GM21515 (cell line): ENCODE measurements around the gene WDPCP.
"Not testable (repeated sequence)": the region's sequence is repeated elsewhere in the genome, so short reads cannot be mapped to it uniquely, and the experiment has no call there.

Experiments
- ATAC-seq: cut with Tn5 transposase; IDR thresholded peaks from one replicate; pipeline ENCODE4 v1.9.1; 2021; ENCODE audit not compliant: unreplicated experiment

The WDPCP gene

DNA sequence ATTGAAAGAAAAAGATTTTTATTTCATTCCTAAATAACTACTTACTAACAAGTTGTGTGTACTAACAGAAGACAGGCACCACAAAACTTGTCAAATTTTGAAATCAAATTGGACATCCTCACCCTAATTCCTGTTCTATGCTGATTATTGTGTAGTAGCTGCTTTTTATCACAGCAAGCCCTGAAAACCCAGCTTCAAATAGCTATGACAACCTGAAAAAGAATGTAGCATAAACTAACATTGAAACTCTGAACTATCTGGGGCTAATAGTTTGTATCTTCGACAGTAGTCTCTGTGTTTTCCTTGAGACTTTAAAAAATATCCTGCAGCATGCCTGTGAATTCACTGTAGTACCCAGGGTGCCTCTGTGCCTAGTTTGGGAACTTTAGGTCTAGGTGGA is 122.6 kb downstream of the WDPCP start:
- ATAC-seq, result no peak

GRCh38 chr2:63463142-63463541 is 125.1 kb downstream of the WDPCP start:
- ATAC-seq, result no peak

DNA sequence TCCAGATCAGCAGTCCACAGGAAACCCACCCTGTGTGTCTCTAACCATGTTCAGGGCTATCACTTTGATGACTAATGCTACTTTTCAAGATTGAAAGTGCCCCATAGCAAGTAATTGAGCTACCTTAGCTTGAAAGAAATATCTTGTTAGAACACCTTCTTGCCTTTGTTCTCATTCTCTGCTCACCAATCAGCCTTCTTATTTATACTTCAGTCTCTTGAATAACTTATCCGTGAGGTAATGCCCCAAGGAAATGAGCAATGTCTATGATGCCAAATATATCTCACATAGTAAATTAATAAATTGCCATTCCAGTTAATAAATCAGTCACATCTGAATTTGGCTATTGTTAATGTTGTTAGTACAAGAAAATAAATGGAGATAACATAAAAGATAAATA is 141.6 kb downstream of the WDPCP start:
- no peak for ATAC-seq

GRCh38 chr2:63444565-63445288 is 143.6 kb downstream of the WDPCP start:
- no peak for ATAC-seq

GRCh38 chr2:63440612-63441011 is 147.7 kb downstream of the WDPCP start:
- no peak for ATAC-seq

- ATAC-seq, result no peak
Measured at GRCh38 chr2:63438181-63438580, 150.1 kb downstream of the WDPCP start.

GRCh38 chr2:63436488-63436887 is 151.8 kb downstream of the WDPCP start:
- no peak for ATAC-seq

DNA sequence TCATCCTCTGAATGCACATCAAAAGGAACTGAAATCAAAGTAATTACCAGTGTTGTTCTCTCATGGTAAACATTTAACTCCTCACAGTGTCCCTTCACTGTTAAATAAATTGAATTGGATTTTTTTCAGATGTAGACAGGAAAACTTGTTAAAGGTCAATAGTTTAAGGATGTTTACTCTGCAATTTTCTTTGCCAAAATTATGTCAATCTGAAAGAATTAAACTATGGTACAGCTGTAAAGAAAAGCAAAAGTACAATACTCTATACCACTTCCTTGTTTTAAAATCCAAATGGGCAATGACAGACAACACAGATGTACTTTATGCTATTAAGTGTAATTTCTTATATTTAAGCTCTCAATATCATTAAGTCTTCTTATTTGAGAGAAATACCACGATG is 153.2 kb downstream of the WDPCP start:
- no peak for ATAC-seq

GRCh38 chr2:63434024-63435001 is 154.0 kb downstream of the WDPCP start:
- no peak for ATAC-seq

GRCh38 chr2:63432373-63432772 is 155.9 kb downstream of the WDPCP start:
- ATAC-seq, result no peak

DNA sequence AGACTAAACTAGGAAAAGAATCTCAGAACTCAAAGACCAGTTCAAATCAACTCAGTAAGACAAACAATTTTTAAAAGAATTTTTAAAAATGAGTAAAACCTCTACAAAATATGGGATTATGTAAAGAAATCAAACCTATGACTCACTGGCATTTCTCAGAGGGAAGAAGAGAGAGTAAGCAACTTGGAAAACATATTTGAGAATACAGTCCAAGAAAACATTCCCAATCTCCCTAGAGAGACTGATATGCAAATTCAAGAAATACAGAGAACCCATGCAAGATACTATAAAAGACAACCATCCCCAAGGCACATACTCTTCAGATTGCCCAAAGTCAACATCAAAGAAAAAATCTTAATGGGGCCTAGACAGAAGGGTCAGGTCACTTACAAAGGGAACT is 162.7 kb downstream of the WDPCP start:
- ATAC-seq, result no peak

DNA sequence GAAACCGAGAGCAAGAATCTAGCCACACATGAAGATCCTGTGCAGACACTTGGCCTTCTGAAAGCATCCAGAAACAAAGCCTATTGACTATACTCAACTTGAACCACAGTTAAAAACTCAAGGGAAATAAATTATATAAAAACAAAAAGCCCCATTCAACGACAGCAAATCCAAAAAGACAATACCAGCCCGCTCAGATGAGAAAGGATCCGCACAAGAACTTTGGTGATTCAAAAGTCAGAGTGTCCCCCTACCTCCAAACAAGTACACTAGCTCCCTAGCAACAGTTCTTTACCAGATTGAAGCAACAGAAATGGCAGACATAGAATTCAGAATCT is 163.2 kb downstream of the WDPCP start:
- ATAC-seq, result no peak

DNA sequence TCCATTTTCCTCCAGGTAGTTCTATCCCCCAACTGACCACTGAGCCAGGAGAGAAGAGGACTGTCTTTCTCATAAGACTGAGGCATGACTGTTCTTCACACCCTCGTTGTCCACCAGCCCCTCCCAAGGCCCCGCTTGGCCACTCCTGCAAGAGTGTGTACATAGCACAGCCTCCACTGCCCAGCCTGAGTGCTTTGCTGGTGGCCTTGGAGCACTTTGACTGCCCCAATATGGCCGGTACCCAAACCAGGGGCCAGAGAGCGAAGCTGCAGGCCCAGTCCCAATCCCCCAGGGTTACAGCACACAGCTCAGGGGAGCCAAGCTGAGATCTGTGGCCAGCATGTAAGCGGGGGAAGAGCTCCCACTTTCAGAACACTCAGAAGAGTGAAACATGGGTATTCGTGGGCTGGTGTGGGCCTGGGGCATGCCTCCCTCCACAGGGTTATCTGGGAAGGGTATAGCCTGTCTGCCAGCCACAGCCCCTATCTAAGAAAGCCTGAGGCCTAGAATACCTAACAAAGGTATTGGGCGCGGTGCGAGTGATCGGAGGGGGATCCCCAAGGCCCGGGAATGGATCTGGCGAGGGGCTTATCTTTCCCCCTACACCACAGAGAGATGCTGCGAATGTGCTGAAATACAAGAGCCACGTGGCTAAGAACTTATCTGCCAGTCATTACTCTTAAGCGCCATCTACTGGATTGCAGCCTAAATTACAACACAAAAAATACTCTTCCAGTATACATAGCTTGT is 163.8 kb downstream of the WDPCP start:
- peak; percentile 94 for ATAC-seq

DNA sequence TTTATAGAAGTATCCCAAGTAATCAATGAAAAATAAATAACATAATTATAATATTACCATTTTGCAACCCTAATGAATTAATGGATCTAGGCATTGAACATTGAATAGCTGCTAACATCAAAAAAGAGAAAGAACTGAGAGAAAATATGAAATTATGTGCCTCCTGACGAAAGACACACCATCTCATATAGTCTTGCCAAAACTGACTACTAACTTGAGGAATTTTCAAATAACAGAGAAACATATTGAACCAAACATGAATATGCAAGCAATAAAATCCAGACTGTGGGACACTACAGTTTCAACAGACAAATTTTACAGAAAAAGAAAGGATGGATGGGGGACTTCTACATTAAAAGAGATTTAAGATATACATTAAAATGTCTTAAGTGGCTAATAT is 165.7 kb downstream of the WDPCP start:
- ATAC-seq, result no peak

DNA sequence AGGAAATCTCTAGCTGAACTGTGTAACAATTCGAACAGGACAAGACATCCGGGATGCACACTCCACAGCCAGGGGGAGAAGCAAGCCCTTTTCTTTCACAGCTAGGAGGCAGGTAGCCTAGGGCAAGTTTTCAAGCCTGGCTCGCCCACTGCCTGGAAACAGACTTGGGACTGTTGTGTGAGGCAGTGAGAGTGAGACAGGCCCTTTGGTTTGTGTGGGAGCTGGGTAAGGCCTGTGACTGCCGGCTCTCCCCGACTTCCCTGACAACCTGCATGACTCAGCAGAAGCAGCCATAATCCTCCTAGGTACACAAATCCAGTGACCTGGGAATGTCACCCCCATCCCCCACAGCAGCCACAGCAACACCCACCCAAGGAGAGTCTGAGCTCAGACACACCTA is 179.7 kb downstream of the WDPCP start:
- ATAC-seq, result no peak

DNA sequence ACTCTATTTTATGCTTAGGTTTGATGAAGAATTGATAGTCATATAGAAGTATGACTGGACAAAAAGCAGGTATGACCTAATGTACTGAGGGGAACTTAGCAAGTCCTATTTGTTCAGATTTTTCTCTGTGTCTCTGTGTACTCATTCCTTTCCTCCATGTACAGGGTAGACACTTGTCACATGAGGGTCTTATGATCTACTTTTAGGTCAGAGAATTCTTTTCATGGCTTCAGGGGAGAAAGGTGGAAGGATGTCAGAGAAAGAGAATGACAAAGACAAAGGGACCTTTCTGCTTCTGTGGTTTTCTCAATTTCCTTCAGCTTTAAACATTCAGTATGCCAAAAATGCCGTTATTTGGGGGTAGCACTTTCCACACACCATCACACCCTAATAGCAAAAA is 181.6 kb downstream of the WDPCP start:
- ATAC-seq, result no peak

DNA sequence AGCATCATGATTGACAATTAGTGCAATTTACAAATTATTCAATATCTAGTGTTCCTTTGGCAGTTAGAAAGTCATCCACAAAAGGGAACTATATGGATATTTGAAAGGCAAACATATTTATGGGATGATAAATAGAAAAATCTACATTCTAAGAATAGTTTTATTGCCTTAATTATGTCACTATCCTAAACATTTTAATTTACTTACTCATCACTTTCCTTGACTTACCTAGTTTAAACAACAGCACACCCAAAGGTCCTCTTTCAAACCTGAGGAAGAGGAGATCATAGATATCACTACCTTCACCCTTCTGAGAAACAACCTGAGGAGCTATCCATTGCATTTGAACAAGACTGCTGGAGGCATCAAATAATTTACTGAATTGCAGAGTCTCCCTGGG is 184.5 kb downstream of the WDPCP start:
- ATAC-seq, result no peak

DNA sequence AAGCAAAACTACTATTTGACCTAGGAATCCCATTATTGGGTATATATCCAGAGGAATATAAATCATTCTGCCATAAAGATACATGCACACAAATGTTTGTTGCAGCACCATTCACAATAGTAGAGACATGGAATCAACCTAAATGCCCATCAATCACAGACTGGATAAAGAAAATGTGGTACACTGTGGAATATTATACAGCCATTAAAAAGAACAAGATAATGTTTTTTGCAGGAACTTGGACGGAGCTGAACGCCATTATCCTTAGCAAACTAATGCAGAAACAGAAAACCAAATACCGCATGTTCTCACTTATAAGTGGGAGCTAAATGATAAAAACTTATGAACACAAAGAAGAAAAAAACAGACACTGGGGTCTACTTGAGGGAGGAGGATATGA is 185.4 kb downstream of the WDPCP start:
- not testable (repeated sequence) for ATAC-seq

- no peak for ATAC-seq
Measured at GRCh38 chr2:63399156-63399555, 189.1 kb downstream of the WDPCP start.

DNA sequence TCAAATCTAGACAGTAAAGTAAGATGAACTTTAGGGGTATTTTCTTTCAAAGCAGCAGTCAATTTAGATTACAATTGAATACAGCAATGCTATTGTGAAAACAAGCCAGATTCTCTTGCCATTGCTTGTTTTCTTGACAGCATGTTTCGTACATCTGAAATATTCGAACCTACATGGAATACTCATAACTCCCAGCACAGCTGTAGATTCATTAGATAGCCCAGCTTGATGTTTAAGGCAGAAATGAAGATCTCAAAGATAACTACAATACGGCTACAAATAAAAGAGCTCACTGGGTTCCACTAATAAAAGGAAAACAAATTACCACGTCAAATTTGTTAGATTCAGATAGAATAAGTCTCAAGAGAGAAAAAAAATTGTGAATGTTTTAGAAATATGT is 208.8 kb downstream of the WDPCP start:
- ATAC-seq, result no peak

- ATAC-seq, result no peak
Measured at GRCh38 chr2:63378589-63378988, 209.7 kb downstream of the WDPCP start.

GRCh38 chr2:63374341-63374740 is 213.9 kb downstream of the WDPCP start:
- ATAC-seq, result no peak
